H9 (cell line): Measurements from ENCODE around the gene FAM90A26. TPM values are rescaled to one million over a fixed set of nuclear protein-coding genes. Genes with fewer than 3 reads are reported as not detected.

Experiments
- total RNA-seq: library from RNA; stranded (reverse); gene quantifications from 2 replicates; pipeline ENCODE4 v1.2.1, GENCODE V29; 2021

Gene FAM90A26
- total RNA-seq, 1 experiment from 2014 or later, result not detected

Other genes with a start within 250 kb of the FAM90A26 start
- gene USP17L10, start 40.2 kb downstream of the FAM90A26 start, total RNA-seq, result not detected in 2 replicates
- gene USP17L11, start 45.0 kb downstream of the FAM90A26 start, total RNA-seq, result not detected in 2 replicates
- not detected in 2 replicates for gene USP17L12, start 49.7 kb downstream of the FAM90A26 start, total RNA-seq
- gene USP17L13, start 54.5 kb downstream of the FAM90A26 start, total RNA-seq, result not detected in 2 replicates
- not detected in 2 replicates for gene USP17L15, start 64.0 kb downstream of the FAM90A26 start, total RNA-seq
- gene USP17L17, start 73.5 kb downstream of the FAM90A26 start, total RNA-seq, result not detected in 2 replicates
- not detected in 2 replicates for gene USP17L18, start 78.2 kb downstream of the FAM90A26 start, total RNA-seq
- not detected in 2 replicates for gene USP17L19, start 83.0 kb downstream of the FAM90A26 start, total RNA-seq
- gene USP17L20, start 87.7 kb downstream of the FAM90A26 start, total RNA-seq, result not detected in 2 replicates
- not detected in 2 replicates for gene USP17L21, start 92.5 kb downstream of the FAM90A26 start, total RNA-seq
- gene USP17L22, start 97.2 kb downstream of the FAM90A26 start, total RNA-seq, result not detected in 2 replicates
- gene USP17L24, start 154.8 kb downstream of the FAM90A26 start, total RNA-seq, result not detected in 2 replicates
- not detected in 2 replicates for gene USP17L25, start 159.5 kb downstream of the FAM90A26 start, total RNA-seq
- gene USP17L26, start 164.2 kb downstream of the FAM90A26 start, total RNA-seq, result not detected in 2 replicates
- gene USP17L5, start 169.0 kb downstream of the FAM90A26 start, total RNA-seq, result not detected in 2 replicates
- not detected in 2 replicates for gene USP17L27, start 173.7 kb downstream of the FAM90A26 start, total RNA-seq
- not detected in 2 replicates for gene USP17L28, start 178.5 kb downstream of the FAM90A26 start, total RNA-seq
- gene USP17L29, start 183.2 kb downstream of the FAM90A26 start, total RNA-seq, result not detected in 2 replicates
- gene USP17L30, start 192.7 kb downstream of the FAM90A26 start, total RNA-seq, result not detected in 2 replicates